ENCODE results near the gene GALNT2. TPM values are rescaled to one million over a fixed set of nuclear protein-coding genes. Genes with fewer than 3 reads are reported as not detected.

The GALNT2 gene
- total and polyA plus RNA-seq, 2 experiments from 2014 or later = 96.7 to 143 TPM

GRCh38 chr1:230272557-230272956 is 205.5 kb downstream of the GALNT2 start:
- DNase-seq (ENCODE audit: low spot score) = no peak
- Histone ChIP-seq H3K9me2 (replicated peaks; ENCODE audit: insufficient read depth) (no peaks in the 10 kb centered on the region), H3K36me3 (replicated peaks; ENCODE audit: insufficient read depth, low read depth) (no peaks in the 10 kb centered on the region), H4K20me1 (ENCODE audit: insufficient read depth, poor library complexity, severe bottlenecking) (no peaks in the 10 kb centered on the region), H3K9me3 (ENCODE audit: low read depth) (no peaks in the 10 kb centered on the region), H3K79me2 (no peaks in the 10 kb centered on the region), H3K4me3 (no peak overlapping the region), H2AFZ (no peak overlapping the region), H3K4me1 (ENCODE audit: insufficient read depth) (peaks cover 4% of the 10 kb centered on the region), H3K4me2 (no peak overlapping the region), H3K27ac (no peak overlapping the region), H3K27me3 (no peaks in the 10 kb centered on the region)
- 97% methylated on average over 9 of the region's 9 CpGs for WGBS (ENCODE audit: low lambda C conversion rate, missing lambda C conversion rate)
- TF ChIP-seq EZH2phosphoT487 (IDR thresholded peaks at IDR 0.05; ENCODE audit: low read depth, severe bottlenecking, unreplicated experiment) (no peak), CTCF (IDR thresholded peaks at IDR 0.05; ENCODE audit: poor library complexity) (no peak), EZH2 (IDR thresholded peaks at IDR 0.05; ENCODE audit: borderline replicate concordance) (no peak)

DNA sequence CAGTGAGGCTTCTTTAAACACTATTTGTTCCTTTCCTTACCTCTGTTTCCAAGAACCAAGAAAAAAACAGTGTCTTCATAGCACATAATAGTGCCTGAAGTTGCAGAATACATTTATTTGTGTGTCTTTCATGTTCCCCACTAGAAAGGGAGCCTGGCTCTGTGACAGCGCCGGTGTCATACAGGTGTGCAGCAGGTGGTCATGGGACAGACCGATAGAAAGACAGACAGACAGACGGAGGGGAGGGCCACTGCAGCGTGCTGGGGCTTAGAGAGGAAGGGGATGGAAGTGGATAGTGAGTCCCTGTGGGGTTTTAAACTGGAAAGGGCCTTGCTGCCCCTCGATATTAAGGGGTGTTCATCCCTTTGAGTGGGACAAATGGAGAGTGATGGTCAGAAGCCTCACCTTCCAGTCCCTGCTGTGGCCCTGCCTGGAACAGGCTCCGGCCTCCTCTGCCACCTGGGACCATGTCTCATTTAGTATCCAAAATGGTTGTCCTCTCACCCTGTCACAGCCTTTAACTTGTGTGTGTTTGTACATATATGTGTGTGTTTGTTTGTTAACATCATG is 206.2 kb downstream of the GALNT2 start:
- Histone ChIP-seq H3K4me2 (no peak overlapping the region), H3K4me1 (ENCODE audit: insufficient read depth) (peaks cover 4% of the 10 kb centered on the region), H3K79me2 (no peaks in the 10 kb centered on the region), H4K20me1 (ENCODE audit: insufficient read depth, poor library complexity, severe bottlenecking) (no peaks in the 10 kb centered on the region), H3K36me3 (replicated peaks; ENCODE audit: insufficient read depth, low read depth) (no peaks in the 10 kb centered on the region), H2AFZ (no peak overlapping the region), H3K9me3 (ENCODE audit: low read depth) (no peaks in the 10 kb centered on the region), H3K9me2 (replicated peaks; ENCODE audit: insufficient read depth) (no peaks in the 10 kb centered on the region), H3K27me3 (no peaks in the 10 kb centered on the region), H3K4me3 (no peak overlapping the region), H3K27ac (no peak overlapping the region)
- 93% methylated on average over 7 of the region's 7 CpGs for WGBS (ENCODE audit: low lambda C conversion rate, missing lambda C conversion rate)
- no peak for TF ChIP-seq CTCF (IDR thresholded peaks at IDR 0.05; ENCODE audit: poor library complexity)
- TF ChIP-seq EZH2 (IDR thresholded peaks at IDR 0.05; ENCODE audit: borderline replicate concordance) = no peak
- no peak for TF ChIP-seq EZH2phosphoT487 (IDR thresholded peaks at IDR 0.05; ENCODE audit: low read depth, severe bottlenecking, unreplicated experiment)
- DNase-seq (ENCODE audit: low spot score) = no peak

DNA sequence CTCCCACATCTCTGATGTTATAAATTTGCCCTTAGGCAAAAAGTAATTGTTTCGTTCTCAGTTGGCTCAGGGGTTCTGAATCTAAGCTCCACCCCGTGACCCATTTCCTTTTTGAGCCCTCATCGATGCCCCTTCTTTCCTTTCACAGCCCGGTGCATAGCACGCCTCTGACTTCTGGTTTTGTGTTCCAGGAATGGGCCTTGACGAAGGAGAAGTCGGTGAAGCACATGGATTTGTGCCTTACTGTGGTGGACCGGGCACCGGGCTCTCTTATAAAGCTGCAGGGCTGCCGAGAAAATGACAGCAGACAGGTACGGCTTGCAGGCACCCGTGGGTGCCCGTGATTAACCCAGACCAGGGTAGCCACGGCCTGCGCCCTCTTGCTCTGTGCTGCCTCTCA is 207.2 kb downstream of the GALNT2 start:
- peaks cover 4% of the 10 kb centered on the region for H3K4me1 ChIP-seq (ENCODE audit: insufficient read depth)
- WGBS (ENCODE audit: low lambda C conversion rate, missing lambda C conversion rate) = 91% methylated on average over 15 of the region's 15 CpGs
- TF ChIP-seq EZH2 (IDR thresholded peaks at IDR 0.05; ENCODE audit: borderline replicate concordance) = no peak
- no peak for TF ChIP-seq CTCF (IDR thresholded peaks at IDR 0.05; ENCODE audit: poor library complexity)
- TF ChIP-seq EZH2phosphoT487 (IDR thresholded peaks at IDR 0.05; ENCODE audit: low read depth, severe bottlenecking, unreplicated experiment) = no peak

More for the DNA sequence above, 207.2 kb downstream of the GALNT2 start:
- Histone ChIP-seq H2AFZ (no peak overlapping the region), H3K27ac (no peak overlapping the region), H3K27me3 (no peaks in the 10 kb centered on the region), H3K4me2 (no peak overlapping the region), H3K9me3 (ENCODE audit: low read depth) (no peaks in the 10 kb centered on the region), H3K36me3 (replicated peaks; ENCODE audit: insufficient read depth, low read depth) (no peaks in the 10 kb centered on the region), H3K79me2 (no peaks in the 10 kb centered on the region), H3K4me3 (no peak overlapping the region), H4K20me1 (ENCODE audit: insufficient read depth, poor library complexity, severe bottlenecking) (no peaks in the 10 kb centered on the region), H3K9me2 (replicated peaks; ENCODE audit: insufficient read depth) (no peaks in the 10 kb centered on the region)
- DNase-seq (ENCODE audit: low spot score) = no peak
